NCI-H2171 (cell line): Measurements from ENCODE around the gene CPPED1.

Experiments used
- DNase-seq: peaks from one replicate; lab custom pipeline; 2025; lab: John Stamatoyannopoulos, UW

The CPPED1 gene

GRCh38 chr16:12732600-12732999, 71.1 kb downstream of the CPPED1 start:
- DNase-seq: no peak

GRCh38 chr16:12729448-12729847, 74.2 kb downstream of the CPPED1 start:
- DNase-seq: no peak

- DNase-seq: no peak
Measured at GRCh38 chr16:12728469-12728868, 75.2 kb downstream of the CPPED1 start.

GRCh38 chr16:12724226-12724625, 79.5 kb downstream of the CPPED1 start:
- DNase-seq: no peak

- no peak for DNase-seq
Measured at GRCh38 chr16:12723681-12724080, 80.0 kb downstream of the CPPED1 start.

GRCh38 chr16:12721841-12722421, 81.8 kb downstream of the CPPED1 start:
- DNase-seq: no peak

GRCh38 chr16:12719972-12720371, 83.7 kb downstream of the CPPED1 start:
- DNase-seq: no peak

- DNase-seq: no peak
Measured at GRCh38 chr16:12716658-12717057, 87.0 kb downstream of the CPPED1 start.

- no peak for DNase-seq
Measured at GRCh38 chr16:12709807-12710206, 93.9 kb downstream of the CPPED1 start.

- DNase-seq: no peak
Measured at GRCh38 chr16:12708266-12708665, 95.4 kb downstream of the CPPED1 start.

- DNase-seq: no peak
Measured at GRCh38 chr16:12706628-12707027, 97.1 kb downstream of the CPPED1 start.

GRCh38 chr16:12704492-12705111, 99.1 kb downstream of the CPPED1 start:
- no peak for DNase-seq

- peak; percentile 4 for DNase-seq
Measured at GRCh38 chr16:12703935-12704334, 99.8 kb downstream of the CPPED1 start.

GRCh38 chr16:12700161-12700560, 103.5 kb downstream of the CPPED1 start:
- DNase-seq: no peak

GRCh38 chr16:12699161-12699560, 104.5 kb downstream of the CPPED1 start:
- DNase-seq: no peak

- no peak for DNase-seq
Measured at GRCh38 chr16:12697437-12697836, 106.2 kb downstream of the CPPED1 start.

- no peak for DNase-seq
Measured at GRCh38 chr16:12695454-12695853, 108.2 kb downstream of the CPPED1 start.

GRCh38 chr16:12690024-12690423, 113.7 kb downstream of the CPPED1 start:
- DNase-seq: no peak

- no peak for DNase-seq
Measured at GRCh38 chr16:12688951-12689850, 114.5 kb downstream of the CPPED1 start.

GRCh38 chr16:12685806-12686205, 117.9 kb downstream of the CPPED1 start:
- no peak for DNase-seq

- no peak for DNase-seq
Measured at GRCh38 chr16:12682432-12683165, 121.1 kb downstream of the CPPED1 start.

GRCh38 chr16:12681653-12682052, 122.0 kb downstream of the CPPED1 start:
- DNase-seq: no peak
